HG03139 (cell line): ENCODE results near the gene PSD.

Source experiments
- ATAC-seq: cut with Tn5 transposase; IDR thresholded peaks from one replicate; pipeline ENCODE4 v1.9.1; 2021; ENCODE audit not compliant: unreplicated experiment

Gene PSD

GRCh38 chr10:102449321-102450123, 30.9 kb upstream of the PSD start:
- ATAC-seq = peak; percentile 35

- ATAC-seq = no peak
Measured at GRCh38 chr10:102444851-102445250, 26.3 kb upstream of the PSD start.

- ATAC-seq = no peak
Measured at GRCh38 chr10:102438374-102438773, 19.8 kb upstream of the PSD start.

- no peak for ATAC-seq
Measured at GRCh38 chr10:102437515-102437914, 18.9 kb upstream of the PSD start.

- ATAC-seq = no peak
Measured at GRCh38 chr10:102436312-102436711, 17.7 kb upstream of the PSD start.

- ATAC-seq = no peak
Measured at GRCh38 chr10:102435529-102436233, 17.1 kb upstream of the PSD start.

GRCh38 chr10:102435133-102435497, 16.5 kb upstream of the PSD start:
- no peak for ATAC-seq

GRCh38 chr10:102434394-102435132, 16.0 kb upstream of the PSD start:
- ATAC-seq = no peak

- ATAC-seq = no peak
Measured at GRCh38 chr10:102433619-102434046, 15.0 kb upstream of the PSD start.

GRCh38 chr10:102432162-102432950, 13.8 kb upstream of the PSD start, which contains the start of gene CUEDC2:
Gene CUEDC2 (minus strand): TSS chr10:102432574. CDS start chr10:102425188, 7,386 bp downstream.
- peak; percentile 85 for ATAC-seq

GRCh38 chr10:102431452-102432124, 13.0 kb upstream of the PSD start:
- no peak for ATAC-seq

- ATAC-seq = no peak
Measured at GRCh38 chr10:102429468-102429867, 10.9 kb upstream of the PSD start.

GRCh38 chr10:102426803-102427287, 8.3 kb upstream of the PSD start:
- no peak for ATAC-seq

GRCh38 chr10:102425444-102425843, 6.9 kb upstream of the PSD start:
- ATAC-seq = no peak

GRCh38 chr10:102424916-102425315, 6.3 kb upstream of the PSD start:
- no peak for ATAC-seq

GRCh38 chr10:102424145-102424544, 5.6 kb upstream of the PSD start:
- ATAC-seq = no peak

GRCh38 chr10:102423372-102423968, 4.9 kb upstream of the PSD start:
- no peak for ATAC-seq

- ATAC-seq = no peak
Measured at GRCh38 chr10:102422545-102423129, 4.1 kb upstream of the PSD start.

- no peak for ATAC-seq
Measured at GRCh38 chr10:102421757-102422512, 3.4 kb upstream of the PSD start.
